Body of pancreas (tissue), 4 donors: Measurements from ENCODE around the gene KRT24.

Experiments
- POLR2A ChIP-seq, 3 donors: fragments of 450-650 bp; IDR thresholded peaks; one replicate each; pipeline ENCODE4 v1.6.1; 2016; ENCODE audit warnings: antibody characterized with exemption in 3 of 3, mild to moderate bottlenecking in 2 of 3
- TF ChIP-seq, protein P1 (sequence below), 7 experiments: fragments of 450-650 bp in 4 of 7; fragments of 200-600 bp in 3 of 7; sonication (generic) in 3 of 7; IDR thresholded peaks; one replicate each; pipeline ENCODE4 v1.5.1; 2016 to 2019; ENCODE audit warnings: antibody characterized with exemption in 7 of 7

DNA sequence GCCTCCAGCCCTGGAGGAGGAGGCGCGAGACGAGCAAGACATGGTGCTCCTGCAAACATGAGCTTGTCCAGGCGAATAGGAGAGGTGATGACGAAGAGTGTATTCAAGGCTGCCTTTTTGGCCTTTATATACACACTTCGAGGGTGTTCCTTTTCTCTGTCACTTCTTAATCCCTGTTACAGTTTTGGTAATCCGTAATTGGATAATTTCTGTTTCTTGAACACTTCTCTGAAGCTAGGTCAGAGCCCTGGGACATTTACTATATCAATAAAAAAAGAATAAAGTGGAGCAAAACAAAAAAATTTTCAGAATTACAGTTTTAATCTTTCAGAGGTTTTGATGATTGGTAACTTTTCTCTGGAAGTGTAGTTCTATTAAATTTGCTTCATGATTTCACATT is at the start of gene KRT24:
- TF ChIP-seq POLR2A (IDR thresholded peaks at IDR 0.05) = no peak
- TF ChIP-seq, protein P1, sequence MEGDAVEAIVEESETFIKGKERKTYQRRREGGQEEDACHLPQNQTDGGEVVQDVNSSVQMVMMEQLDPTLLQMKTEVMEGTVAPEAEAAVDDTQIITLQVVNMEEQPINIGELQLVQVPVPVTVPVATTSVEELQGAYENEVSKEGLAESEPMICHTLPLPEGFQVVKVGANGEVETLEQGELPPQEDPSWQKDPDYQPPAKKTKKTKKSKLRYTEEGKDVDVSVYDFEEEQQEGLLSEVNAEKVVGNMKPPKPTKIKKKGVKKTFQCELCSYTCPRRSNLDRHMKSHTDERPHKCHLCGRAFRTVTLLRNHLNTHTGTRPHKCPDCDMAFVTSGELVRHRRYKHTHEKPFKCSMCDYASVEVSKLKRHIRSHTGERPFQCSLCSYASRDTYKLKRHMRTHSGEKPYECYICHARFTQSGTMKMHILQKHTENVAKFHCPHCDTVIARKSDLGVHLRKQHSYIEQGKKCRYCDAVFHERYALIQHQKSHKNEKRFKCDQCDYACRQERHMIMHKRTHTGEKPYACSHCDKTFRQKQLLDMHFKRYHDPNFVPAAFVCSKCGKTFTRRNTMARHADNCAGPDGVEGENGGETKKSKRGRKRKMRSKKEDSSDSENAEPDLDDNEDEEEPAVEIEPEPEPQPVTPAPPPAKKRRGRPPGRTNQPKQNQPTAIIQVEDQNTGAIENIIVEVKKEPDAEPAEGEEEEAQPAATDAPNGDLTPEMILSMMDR (IDR thresholded peaks at IDR 0.05) = no peak
